SKM-1 (cell line): Measurements from ENCODE around the gene S100B.
A peak's percentile ranks its signal among the peaks of the same experiment; 100 is the strongest.

Experiments used
- DNase-seq: peaks from one replicate; lab custom pipeline; 2025; ENCODE audit not compliant: unreplicated experiment; lab: John Stamatoyannopoulos, UW

S100B gene

DNA sequence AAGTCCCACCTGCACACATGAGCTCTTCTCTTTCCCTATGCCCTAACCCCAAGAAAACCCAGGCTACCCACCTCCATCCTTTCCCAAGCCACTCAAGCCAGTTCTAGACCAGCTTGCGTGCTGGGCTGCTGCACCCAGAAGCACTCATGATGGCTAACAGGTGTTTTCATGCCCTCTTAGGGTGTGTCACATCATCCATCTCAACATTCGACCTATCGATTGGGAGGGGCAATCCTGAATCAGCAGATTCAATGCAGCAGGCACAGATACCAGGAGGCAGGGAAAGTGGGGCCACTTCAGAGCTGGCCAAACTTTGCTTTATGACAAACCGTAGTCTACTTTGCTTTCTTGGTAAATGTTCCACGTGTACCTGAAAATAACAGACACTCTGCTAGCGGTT lies 24.0 kb upstream of the S100B start:
- DNase-seq: no peak

DNA sequence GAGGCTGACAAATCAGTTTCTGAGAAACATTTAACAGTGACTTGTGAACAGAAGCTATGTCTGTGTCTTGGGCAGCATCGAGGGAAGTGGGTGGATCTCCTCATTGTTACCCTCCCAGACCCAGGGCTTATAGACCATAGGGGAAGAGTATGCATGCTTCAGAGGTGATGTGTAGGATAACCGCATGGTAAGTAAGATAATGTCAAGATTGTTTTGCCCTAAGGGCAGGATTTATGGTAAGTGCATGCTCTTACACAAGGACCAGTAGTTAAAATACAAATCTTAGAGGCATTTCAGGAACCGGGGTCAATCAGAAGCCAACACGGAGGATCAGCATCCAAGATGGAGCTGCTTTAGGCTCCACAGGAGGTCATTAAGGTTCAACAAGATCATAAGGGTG lies 22.8 kb upstream of the S100B start:
- no peak for DNase-seq

DNA sequence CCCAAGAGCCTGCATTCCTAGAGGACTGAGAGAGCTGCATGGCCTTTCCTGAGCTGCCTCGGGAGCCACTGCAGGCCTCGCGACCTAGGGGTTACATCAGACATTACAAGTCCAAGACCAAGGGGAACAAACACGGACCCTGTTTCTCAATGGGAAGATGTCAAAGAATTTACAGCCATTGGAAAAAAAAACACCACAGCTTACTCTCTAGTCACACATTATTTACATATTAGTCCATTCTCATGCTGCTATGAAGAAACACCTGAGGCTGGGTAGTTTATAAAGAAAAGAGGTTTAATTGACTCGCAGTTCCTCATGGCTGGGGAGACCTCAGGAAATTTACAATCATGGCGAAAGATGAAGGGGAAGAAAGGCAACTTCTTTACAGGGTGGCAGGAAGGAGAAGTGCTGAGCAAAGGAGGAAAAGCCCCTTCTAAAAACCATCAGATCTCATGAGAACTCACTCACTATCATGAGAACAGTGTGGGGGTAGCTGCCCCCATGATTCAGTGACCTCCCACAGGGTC lies 22.2 kb upstream of the S100B start:
- no peak for DNase-seq

DNA sequence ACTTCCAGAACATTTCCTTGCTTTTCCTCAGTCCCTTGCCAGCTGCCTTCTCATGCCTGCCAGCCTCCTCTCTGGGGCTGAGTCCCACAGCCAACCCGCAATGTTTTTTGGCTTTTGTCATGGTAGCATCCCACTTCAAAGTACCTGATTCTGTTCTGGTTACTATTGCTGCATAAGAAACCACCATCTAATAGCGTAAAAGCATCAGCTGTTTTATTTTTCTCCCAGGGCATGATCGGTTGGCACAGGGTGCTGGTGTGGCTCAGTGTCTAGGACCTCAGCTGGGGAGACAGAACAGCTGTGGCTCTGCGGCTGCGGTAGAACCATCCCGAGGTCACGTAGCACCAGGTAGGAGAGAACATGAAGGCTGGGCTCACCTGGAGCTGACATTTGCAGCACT lies 21.7 kb upstream of the S100B start:
- no peak for DNase-seq

DNA sequence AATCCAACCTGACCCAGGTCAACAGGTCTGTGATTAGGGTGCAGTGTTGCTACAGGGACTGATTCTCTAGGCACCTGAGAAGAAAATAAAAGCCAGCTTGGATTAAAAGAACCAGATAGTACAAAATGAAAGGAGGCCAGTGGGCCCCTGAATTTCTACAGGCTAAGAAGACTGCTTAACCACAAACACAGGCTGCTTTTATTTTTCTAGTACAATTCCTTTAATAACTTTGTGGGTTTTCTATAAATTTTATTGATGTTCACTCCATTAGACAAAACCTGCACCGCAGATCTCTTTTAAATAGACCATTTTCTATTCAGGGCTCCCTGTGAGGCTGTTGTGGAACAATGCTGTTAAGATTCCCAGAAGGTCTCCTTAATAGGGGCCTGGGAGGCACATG lies 20.9 kb upstream of the S100B start:
- DNase-seq: no peak

DNA sequence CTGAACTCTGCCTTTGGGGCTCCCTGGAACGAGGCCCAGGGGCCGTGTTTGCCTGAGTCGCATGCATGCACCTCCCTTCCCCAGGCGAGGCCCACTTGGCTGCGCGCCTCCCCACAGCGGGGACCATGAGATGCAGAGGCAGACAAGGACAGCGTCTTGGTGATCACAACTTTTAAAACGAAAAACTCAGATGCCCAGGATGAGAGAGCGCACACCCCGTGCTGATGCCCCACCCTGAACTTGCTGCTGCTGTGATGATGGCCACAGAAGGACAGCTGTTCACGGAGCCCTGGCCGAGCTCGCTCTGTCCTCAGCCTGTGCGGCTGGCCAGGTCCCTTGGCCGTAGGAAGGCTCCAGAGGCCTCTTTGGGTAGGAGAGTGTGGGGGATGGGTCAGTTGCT lies 19.2 kb upstream of the S100B start:
- no peak for DNase-seq

DNA sequence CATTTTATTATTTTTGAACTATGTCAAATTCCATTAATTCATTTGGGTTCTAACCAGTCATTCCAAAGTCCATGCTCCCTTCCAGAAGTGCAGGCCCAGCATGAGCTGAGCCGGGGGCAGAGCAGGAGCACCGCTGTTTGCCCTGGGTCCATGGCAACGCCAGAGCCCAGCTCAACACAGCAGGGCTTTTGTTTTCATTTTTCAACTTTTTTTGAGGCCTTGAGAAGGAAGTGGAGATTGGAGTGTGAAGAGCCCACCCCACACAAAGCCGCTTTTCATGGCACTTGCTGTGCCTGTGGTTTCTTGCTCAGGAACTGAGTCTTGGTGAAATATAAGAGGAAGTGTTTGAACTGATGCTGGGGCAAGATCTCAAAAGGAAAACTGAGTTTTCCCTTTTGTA lies 17.3 kb upstream of the S100B start:
- peak; percentile 89 for DNase-seq

DNA sequence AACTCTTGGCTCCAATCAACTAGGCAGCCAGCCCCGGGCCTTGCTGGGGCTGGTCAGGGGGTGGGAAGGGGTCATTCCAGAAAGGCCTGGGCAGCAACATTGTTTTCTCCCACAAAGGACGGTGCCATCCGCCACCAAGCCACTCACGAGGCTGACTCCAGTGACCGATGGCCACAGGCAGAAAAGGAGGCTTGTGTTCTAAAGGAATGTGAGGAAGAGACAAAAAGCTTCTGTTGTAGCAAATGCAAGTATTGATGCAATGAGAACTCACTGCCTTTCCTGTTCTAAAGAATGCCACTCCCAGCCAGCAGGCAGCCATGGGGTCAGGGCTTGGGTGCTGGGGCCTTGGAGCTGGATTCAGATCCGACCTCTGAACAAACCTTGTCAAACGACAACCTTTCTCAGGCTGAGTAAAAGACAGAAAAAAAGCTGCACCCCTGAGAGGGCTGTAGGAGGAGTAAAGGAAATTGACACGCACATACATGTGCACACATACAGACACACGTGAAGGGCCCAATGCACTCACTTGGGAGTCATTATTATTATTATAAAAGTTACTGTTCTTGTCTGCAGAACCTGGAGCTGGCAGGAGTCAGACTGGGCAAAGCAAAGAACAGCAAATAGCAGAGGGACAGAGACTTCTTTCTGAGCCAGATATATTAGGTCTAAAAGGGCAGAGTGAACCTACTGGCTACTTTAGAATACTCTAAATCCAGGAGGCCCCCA lies 16.7 kb upstream of the S100B start:
- no peak for DNase-seq

DNA sequence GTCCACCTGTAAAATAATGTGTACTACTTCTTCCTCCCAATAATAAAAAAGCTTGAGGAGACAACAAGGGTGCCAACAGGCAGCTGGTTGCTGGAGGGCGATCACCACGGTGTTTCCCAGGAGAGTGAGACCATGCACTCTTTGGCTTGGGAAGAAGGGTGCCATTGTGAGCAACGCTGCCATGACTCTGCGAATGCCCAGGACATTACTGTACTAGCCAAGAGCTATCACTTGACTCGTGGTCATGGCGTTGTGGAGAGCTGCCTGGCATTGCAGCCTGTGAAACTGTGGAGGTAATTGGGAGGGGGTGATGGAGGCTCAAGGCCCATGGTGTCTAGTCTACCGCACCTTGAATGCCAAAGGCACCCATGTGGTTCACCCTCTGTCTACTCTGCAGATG lies 16.0 kb upstream of the S100B start:
- no peak for DNase-seq

DNA sequence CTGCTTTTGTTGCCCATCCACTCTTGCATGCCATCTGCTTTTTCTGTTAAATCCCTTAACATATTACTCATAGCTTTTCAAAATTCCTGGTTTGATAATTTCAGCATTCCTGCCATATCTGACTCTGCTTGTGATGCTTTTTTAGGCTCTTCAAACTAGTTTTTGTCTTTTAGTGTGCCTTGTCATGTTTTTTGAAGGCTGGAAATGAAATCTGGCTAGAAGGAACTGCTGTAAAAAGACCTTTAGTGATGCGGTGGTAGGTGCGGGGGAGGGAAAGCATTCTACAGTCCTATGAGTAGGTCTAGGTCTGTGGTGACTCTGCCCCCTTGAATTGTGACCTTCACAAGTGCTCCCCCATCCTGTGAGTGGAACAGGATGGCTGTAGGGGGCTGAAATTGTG lies 15.0 kb upstream of the S100B start:
- DNase-seq: no peak

DNA sequence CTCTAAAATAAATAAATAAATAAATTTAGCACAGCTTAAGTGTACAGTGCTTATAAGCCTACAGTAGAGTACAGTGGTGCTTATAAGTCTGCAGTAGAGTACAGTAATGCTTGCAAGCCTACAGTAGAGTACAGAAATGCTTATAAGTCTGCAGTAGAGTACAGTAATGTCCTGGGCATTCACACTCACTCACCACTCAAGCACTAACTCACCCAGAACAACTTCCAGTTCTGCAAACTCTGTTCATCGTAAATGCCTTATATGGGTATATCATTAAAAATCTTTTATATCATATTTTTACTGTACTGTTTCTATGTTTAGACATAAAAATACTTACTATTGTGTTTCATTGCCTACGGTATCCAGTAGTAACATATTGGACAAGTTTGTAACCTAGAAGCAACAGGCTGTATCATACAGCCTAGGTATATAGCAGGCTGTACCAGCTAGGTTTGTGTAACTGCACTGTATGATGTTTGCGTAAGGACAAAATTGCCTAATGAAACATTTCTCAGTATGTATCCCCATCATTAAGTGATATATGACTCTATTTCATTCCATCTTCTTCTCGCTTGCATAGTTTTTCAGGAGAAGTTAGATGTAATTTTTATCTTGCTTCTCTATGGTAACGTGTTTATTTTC lies 14.0 kb upstream of the S100B start:
- DNase-seq: no peak

DNA sequence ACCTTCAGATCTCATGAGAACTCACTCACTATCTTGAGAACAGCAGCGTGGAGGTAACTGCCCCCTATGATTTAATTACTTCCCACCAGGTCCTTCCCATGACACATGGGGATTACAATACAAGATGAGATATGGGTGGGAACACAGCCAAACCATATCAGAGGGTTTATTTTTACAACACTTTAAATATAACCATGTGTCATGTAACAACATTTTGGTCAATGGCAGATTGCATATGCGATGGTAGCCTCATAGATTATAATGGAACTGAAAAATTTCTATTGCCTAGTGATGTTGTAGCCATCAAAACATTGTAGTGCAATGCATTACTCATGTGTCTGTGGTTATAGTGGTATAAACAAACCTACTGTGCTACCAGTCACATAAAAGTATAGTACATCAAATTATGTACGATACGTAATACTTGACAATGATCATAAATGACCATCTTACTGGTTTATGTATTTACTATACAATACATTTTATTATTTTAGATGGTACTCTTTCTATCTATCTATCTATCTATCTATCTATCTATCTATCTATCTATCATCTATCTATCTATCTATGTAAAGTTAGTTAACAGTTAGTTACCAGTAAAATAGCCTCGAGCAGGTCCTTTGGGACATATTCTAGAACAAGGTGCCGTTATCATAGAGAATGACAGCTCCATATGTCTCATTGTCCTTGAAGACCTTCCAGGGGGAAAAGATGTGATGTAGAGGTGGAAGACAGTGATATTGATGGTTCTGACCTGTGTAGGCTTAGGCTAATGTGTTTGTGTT lies 12.6 kb upstream of the S100B start:
- DNase-seq: no peak

DNA sequence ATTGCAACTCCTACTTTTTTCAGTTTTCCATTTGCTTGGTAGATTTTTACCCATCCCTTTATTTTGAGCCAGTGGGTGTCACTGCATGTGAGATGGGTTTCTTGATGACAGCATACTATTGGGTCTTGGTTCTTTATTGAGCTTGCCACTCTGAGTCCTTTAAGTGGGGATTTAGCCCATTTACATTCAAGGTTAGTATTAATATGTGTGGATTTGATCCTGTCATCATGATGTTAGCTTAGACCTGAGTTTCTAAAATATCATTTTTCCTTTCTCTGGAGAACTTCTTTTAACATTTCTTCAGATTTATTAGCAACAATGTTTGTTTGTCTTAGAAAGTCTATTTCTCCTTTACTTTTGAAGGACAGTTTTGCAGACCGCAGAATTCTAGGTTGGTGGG lies 11.8 kb upstream of the S100B start:
- no peak for DNase-seq

DNA sequence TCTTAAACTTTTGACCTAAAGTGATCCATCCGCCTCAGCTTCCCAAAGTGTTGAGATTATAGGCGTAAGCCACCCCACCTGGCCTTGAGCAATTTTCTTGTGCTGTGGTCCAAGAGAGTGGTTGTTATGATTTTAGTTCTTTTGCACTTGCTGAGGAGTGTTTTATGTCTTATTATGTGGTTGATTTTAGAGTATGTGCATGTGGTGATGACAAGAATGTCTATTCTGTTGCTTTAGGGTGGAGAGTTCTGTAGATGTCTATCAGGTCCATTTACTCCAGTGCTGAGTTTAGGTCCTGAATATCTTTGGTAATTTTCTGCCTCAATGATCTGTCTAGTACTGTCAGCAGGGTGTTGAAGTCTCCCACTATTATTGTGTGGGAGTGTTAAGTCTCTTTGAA lies 11.2 kb upstream of the S100B start:
- no peak for DNase-seq

DNA sequence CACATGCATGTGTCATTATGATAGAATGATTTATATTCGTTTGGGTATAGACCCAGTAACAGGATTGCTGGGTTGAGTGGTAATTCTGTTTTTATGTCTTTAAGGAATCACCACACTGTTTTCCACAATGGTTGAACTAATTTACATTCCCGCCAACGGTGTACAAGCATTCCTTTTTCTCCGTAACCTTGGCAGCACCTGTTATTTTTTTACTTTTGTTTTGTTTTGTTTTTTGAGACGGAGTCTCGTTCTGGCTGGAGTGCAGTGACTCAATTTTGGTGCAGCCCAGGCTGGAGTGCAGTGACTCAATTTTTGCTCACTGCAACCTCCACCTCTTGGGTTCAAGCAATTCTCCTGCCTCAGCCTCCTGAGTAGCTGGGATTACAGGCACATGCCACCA lies 8.5 kb upstream of the S100B start:
- no peak for DNase-seq

DNA sequence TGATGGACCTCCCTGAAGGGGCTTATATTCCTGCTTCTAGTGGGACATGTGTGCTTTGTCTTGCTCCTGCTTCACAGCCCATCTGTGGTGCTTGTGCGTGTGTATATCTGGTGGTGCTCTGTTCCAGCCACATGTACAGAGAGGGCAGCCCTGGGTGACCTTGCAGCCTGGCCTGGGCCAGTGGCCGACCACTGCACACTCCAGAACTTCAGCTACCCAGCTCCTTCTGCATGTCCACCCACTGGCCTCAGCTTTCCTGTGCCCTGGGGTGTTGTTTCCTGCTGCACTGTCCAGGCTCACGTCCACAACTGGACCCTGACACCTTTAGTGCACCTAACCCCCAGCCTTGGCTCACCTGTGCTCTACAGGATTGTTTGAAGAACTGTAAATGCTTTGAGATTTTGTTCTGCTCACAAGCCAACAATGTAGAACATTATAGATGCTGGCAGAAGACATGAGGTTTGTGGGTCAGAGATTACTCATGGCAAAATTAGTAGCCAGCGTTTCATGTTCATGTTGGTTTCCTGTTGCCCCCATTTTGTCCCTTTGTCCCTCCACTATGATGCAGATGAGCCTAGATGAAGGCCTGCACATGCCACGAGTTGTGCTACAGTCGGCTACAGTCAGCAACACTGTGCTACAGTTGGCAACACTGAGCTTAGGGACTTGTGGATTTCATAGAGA lies 5.3 kb upstream of the S100B start:
- no peak for DNase-seq

DNA sequence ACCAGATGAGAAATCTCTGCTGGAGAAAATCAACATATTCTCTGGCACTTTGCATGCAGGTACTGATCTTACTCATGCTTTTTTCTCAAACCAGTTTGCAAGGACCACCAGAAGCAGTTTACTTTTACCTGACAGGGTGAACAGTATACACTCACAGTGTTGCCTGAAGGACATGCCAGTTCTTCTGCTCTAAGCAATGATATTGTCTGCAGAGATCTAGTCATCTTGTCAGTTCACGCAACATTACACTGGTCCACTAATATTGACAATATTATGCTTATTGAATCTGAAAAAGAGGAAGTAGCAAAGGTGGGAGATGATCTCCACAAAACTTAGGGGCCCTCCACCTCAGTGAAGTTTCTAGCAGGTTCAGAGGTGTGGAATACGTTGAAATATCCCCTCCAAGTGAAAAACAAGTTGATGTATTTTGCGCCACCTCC lies 3.8 kb upstream of the S100B start:
- no peak for DNase-seq

DNA sequence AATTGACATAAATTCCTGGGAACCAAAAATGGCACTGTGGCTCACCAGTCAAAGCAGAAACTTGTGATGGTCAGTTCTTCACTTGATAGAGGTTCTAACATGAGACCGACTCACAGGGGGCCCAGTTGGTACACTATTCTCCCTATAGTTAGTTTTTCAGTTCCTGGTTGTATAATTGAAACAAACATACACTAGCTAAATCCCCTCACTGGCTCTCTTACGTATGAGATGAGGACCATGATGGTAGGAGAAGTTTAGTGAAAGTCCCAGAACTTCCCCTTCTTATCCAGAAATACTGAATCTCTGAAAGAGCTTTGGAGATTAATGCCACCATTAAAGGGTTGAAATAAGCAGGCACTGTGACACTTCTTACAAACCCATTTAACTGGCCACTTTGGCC lies 2.8 kb upstream of the S100B start:
- no peak for DNase-seq

DNA sequence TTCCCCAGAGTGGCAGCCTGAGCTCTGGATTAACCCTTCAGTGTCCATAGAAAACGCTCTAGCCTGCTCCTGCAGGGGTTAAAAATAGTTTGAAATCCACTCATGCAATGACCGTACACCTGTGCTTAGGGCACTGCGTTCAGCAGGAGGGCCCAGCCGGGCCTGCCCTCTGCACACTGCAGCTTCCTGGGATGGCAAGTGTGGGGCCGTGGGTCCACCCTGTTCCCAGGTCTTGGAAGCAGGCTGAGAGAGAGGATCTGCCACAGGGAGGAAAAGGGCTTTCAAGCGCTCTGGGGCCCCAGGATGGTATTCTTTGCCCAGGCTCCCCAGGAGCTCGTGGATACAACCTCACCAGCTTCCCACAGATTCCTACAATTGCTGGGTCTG lies 1.5 kb upstream of the S100B start:
- no peak for DNase-seq

DNA sequence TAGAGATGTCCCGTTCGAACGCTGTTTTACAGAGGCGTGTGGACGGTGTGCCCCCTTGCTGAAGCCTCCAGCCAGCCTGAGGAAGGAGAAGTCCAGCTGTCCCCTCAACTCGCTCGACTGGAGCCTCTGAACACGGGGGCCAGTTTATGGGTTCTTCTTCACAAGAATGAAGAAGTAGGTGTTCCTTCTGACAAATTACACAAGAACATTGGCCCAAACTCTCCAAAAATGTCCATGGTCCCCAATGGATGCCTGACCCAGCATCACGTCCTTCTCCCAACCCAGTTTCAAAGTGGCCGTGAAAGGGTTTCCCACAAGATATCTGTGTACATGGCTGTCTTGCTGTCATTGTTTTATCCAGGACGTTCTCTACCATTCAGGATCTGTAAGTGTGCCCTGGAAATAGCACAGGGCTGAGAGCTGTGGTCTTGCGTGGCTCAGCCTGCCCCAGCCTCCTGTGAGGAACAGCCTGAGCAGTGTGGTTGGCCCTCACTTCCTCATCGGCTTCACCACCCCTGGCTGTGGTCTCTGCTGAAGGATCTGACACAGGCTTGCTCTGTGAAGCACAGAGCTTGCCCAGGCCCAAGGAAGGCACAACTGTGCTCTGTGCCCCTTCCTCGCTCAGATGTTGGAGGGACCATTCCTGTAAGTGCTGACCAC lies 1.0 kb upstream of the S100B start:
- DNase-seq: peak; percentile 85
